Articular chondrocyte of knee joint (primary cell): ENCODE data around the gene CLCNKA. TPM values are rescaled to one million over a fixed set of nuclear protein-coding genes. Genes with fewer than 3 reads are reported as not detected.

Source experiments
- small RNA-seq: library from RNA; depleted of rRNA; stranded (forward); fragments of <200 nt; gene quantifications from one replicate; pipeline ENCODE3, GENCODE V24; 2012
- total RNA-seq: library from RNA; depleted of rRNA; stranded (reverse); fragments of >200 nt; gene quantifications from 2 replicates; pipeline ENCODE4 v1.2.3, GENCODE V29; 2012

The CLCNKA gene
- total RNA-seq = not detected in 2 replicates

DNA sequence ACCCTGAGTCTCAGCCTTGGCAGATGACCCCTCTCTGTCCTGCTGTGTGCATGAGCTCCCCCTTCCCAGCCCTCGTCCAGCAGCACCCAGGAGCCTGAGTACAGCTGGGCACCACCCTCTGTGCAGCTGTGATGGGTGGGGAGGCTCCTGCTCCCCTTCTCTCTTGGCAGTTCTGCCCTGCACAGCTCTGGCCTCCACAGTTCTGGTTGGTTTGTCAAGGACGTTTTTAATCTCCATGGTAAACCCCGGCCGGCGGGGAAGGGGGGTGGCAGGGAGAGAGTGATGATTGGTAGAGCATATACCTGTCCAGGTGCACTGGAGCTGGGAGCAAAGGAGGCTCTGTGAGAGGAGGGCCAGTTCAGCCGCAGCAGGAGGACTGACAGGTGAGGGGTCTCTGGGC lies at the start of gene CLCNKA:
Gene CLCNKA (plus strand): TSS at position 356 of the 400 bp plus-strand sequence. CDS start 584 bp downstream, outside the sequence.

DNA sequence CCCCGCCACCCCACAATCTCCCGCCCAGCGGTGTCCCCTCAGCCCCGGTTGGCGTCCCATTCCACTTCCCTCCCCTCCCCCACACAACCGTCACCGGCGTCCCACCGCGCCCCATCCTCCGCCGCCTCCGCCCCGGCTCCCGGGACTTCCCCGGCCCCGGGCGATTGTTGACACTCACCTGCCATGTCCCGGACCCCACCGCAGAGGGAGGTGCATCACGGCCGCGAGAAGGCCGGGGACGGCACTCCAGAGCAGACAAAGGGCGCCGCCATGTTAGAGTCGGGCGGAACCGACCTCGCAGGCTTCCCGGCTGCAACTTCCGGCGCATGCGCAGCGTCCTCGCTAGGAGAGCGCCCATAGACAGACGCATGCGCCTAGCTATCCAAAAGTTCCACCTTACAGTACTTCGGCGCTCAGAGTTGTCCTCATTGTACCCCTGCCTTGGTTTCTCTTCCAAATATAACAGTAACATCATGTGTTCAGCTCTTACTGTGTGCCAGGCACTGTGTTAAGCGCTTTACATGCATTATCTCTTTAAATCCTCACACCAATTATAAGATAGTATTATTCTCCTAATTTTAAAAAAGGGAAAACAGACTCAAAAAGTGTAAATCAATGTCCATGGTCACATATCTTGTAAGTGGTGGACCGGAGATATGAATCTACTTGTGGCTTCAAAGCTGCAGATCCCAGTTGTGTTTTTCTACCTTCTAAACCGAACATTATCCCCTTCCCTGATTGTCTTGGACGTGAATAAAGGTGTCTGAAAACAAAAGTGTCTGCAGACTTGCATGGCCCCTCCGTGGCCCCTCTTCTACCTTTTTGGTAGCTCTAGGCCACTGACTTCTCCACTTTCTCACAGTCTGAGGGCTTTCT lies 45.8 kb upstream of the CLCNKA start, which contains the start of gene ZBTB17:
Gene ZBTB17 (minus strand): TSS at position 297 of the 876 bp plus-strand sequence. CDS start 27,606 bp downstream, outside the sequence.

DNA sequence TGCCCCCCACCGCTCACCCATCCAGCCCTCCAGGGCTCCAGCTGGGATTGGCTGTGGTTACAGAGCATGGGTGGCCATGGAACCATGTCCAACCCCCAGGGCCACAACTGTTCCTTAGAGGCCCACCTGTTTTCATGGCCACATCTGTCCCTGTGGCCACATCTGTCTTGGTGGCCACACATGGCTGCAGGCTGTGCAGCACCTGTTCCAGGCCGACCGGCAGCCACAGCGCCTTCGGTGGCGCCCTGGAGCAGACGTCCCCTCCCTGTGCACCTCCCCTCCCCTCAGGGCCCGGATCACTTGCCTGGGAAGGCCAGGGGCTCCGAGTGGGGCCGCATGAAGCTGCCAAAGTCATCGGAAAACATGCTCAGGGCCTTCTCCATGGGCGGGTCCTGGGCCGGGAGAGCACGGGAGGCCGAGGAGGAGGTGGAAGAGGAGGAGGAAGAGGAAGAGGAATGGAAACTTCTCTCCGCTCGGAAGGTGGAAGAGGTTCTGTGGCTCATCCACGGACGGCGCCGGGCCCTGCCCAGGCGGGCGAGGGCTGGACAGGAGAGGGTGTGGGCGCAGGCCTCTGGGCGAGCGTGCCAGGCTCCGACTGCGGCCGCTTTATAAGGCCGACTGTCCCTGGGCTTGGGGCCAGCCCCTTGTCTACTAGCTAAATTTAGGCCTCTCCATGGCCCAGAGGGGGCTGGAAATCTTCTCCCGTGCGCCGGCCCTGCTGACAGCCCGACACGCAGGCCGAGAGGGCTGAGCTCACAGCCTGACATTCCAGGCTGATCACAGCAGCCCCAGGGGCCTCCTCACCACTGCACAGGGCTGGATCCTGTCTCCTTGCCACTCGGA lies 4.2 kb upstream of the CLCNKA start, which contains the start of gene HSPB7:
Gene HSPB7 (minus strand): TSS at position 583 of the 843 bp plus-strand sequence. CDS start 80 bp downstream, at position 503.

DNA sequence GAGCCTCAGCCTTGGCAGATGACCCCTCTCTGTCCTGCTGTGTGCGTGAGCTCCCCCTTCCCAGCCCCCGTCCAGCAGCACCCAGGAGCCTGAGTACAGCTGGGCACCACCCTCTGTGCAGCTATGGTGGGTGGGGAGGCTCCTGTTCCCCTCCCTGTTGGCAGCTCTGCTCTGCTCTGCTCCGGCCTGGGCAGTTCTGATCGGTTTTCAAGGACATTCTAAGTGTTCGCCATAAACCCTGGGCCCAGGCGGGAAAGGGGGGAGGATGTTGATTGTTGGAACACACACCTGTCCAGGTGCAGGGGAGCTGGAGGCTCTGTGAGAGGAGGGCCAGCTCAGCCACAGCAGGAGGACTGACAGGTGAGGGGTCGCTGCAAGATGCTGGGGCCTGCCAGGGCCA lies 21.7 kb downstream of the CLCNKA start, which contains the start of gene CLCNKB:
Gene CLCNKB (plus strand): TSS at position 262 of the 400 bp plus-strand sequence. CDS start 711 bp downstream, outside the sequence.

DNA sequence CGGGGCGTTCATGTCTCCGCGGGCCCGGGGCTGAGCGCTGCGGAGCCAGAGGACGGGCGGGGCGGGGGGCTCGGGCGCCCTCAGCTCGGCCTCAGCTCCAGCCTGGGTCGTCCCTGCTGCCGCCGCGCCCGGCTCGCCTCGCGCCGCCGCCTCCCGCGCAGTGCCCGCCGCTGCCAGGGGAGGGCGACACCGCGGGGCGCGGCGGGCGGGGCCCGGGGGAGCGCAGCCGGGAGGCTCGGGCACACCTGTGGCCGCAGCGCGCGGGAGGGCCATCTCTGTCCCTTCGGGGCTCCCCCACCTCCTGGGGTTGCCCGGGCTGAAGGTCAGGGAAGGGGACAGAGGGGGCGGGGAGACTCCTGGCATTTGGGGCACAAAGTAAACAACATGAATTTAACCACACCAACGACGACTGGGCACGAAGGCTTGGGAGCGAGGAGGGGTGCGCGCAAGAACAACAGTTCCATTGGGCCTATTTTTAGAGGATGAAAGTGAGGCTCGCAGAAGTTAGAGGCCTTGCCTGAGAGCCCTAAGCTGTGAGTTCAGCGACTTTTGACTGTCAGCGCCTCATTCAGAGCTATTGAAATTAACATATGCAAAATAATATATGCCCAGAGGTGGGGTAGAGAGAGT lies 51.8 kb downstream of the CLCNKA start, which contains the start of gene FAM131C:
Gene FAM131C (minus strand): TSS at position 162 of the 630 bp plus-strand sequence. CDS start 209 bp downstream, outside the sequence.

Small RNAs within 50 kb of the gene (small RNA-seq; reads per million reads assigned to genes)
- not detected for gene AL355994.1
- not detected for gene AL355994.5

Other genes with a start within 250 kb of the CLCNKA start
- 1.6 and 1.8 TPM in 2 replicates for gene UQCRHL, start 214.4 kb upstream of the CLCNKA start, total RNA-seq
- gene SPEN, start 174.3 kb upstream of the CLCNKA start, total RNA-seq = 33.3 and 34.0 TPM in 2 replicates
- gene ZBTB17, start 45.9 kb upstream of the CLCNKA start, total RNA-seq = 16.6 and 19.3 TPM in 2 replicates
- gene SRARP, start 17.8 kb upstream of the CLCNKA start, total RNA-seq = not detected in 2 replicates
- gene HSPB7, start 4.0 kb upstream of the CLCNKA start, total RNA-seq = 13.2 and 19.6 TPM in 2 replicates
- gene CLCNKB, start 21.7 kb downstream of the CLCNKA start, total RNA-seq = 0.54 and 0.78 TPM in 2 replicates
- 0.26 TPM in 1 of 2 replicates, not detected in the other for gene FAM131C, start 51.6 kb downstream of the CLCNKA start, total RNA-seq
- gene EPHA2, start 134.0 kb downstream of the CLCNKA start, total RNA-seq = 9.8 and 21.7 TPM in 2 replicates
- 12.7 and 13.8 TPM in 2 replicates for gene ARHGEF19, start 190.6 kb downstream of the CLCNKA start, total RNA-seq
- 7.8 and 8.2 TPM in 2 replicates for gene CPLANE2, start 215.1 kb downstream of the CLCNKA start, total RNA-seq